ENCODE data around the gene F10.

F10 gene

DNA sequence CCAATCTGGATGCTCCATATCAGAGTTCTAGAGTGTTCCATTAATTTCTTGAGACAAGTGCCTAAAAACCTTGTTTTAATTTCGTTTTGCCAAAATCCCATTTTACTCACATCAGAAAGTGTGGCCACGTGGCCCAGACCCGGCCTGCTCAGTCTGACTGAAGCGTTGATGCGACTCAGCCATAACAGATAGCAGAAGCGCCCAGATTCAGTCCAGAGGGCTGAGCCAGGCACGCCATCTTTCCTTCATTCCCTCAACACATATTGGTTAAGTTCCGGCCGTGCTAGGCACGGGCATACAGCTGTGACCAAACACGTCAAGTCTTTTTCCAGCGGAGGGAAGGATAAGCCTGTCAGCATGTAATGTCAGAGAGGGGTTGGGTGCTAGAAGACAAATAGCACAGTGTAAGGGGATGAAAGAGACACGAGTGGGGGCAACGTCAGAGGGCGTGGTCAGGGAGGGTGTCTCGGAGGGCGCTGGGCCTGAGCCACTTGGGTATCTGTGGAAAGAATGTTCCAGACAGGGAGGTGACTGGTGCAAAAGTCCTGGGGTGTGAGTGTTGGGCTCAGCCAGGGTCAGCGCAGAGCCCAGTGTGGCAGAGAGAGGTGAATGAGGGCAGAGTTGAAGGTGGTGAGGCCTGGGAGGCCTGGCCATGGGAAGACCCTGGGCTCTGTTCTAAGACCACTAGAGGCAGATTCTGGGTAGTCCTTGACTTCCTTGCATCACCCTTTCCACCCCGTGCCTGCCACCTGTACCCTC is 3.1 kb downstream of the F10 start:
- no peak for DNase-seq (ENCODE audit: low read depth)
- no peak overlapping the region for H3K4me3 ChIP-seq (ENCODE audit: low read depth, low read length)

- H3K4me3 ChIP-seq (ENCODE audit: low read depth, low read length): no peak overlapping the region
- DNase-seq (ENCODE audit: low read depth): no peak
Measured at GRCh38 chr13:113126265-113127150, 3.9 kb downstream of the F10 start.

- no peak for DNase-seq (ENCODE audit: low read depth)
- H3K4me3 ChIP-seq (ENCODE audit: low read depth, low read length): peak overlapping the region; percentile 31
Measured at GRCh38 chr13:113129480-113129879, 6.9 kb downstream of the F10 start.

DNA sequence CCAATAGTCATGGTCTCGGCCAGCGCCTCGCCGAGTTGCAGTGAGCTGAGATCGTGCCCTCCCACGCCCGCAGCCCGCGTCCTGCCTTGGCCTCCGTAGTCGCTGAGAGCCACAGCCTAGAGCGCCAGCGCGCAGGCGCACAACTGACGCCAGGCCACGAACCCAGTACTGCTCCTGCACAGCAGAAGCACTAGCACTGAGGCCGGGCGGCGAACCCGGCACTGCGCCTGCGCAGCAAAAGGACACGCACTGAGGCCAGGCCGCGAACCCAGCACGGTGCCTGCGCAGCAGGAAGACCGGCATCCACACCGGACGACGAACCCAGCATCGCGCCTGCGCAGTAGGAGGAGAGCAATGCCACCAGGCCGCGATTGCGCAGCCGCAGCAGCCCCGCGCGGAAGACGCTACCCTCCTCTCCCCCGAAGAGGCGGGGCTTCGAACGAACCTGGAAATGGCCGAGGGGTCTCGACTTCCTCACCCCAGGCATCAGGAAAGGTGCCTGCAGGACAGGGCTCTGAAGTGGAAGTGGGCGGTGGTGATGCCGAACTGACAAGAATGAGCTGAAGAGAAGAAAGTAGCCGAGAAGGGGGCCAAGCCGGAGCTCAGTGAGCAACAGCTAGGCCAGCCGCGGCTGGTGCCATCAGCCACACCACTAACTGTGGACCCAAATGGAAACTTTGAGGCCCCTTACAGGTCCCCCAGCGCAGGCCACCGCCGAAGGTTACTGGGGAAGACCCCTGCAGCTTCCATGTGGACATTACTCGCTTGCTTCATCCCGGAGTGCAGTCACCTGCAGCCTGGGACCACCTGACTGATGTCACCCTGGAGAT is 7.5 kb downstream of the F10 start:
- no peak for DNase-seq (ENCODE audit: low read depth)
- peak overlapping the region; percentile 31 for H3K4me3 ChIP-seq (ENCODE audit: low read depth, low read length)

DNA sequence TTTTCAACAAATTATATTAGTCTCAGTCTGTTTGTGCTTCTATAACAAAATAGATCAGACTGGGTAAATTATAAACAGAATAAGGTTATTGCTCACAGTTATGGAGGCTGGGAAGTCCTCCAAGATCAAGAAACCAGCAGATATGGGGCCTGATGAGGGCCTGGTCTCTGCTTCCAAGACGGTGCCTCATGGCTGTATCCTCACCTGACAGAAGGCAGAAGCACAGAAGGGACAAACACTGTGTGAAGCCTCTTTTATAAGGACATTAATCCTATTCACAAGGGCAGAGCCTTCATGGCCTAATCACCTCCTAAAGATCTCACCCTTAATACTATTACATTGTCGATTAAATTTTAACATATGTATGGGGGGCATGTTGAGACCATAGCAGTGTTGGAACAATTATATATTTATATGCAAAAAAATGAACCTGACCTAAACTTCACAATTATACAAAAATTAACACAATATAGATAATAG is 12.7 kb downstream of the F10 start:
- H3K4me3 ChIP-seq (ENCODE audit: low read depth, low read length): no peak overlapping the region
- no peak for DNase-seq (ENCODE audit: low read depth)

DNA sequence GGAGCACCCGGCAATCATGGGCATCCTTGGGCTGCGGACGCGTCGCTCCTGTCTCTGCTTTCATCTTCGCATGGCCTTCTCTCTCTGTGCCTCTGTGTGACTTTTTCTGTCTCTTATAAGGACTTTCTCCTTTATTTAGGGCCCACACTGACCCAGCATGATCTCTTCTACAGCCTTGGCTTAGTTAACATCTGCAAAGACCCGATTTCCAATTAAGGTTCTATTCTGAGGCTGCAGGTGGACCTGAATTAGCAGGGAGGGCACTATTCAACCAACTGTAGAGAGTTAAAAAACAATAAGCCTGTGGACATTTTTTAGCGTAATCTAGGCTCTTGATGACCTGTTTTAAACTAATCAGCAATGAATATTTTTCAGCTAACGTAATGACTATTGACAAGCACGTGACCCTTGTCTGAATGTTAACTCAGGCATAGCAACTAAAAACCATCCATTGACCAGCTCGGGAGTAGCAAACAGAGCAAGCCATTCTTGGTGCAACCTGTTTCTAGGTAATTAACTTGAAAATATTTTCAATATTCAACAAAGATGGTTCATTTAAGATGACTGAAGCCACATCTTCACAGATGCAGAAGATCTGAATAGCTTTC is 15.2 kb downstream of the F10 start:
- no peak overlapping the region for H3K4me3 ChIP-seq (ENCODE audit: low read depth, low read length)
- no peak for DNase-seq (ENCODE audit: low read depth)

- no peak overlapping the region for H3K4me3 ChIP-seq (ENCODE audit: low read depth, low read length)
- no peak for DNase-seq (ENCODE audit: low read depth)
Measured at GRCh38 chr13:113138792-113139551, 16.4 kb downstream of the F10 start.

DNA sequence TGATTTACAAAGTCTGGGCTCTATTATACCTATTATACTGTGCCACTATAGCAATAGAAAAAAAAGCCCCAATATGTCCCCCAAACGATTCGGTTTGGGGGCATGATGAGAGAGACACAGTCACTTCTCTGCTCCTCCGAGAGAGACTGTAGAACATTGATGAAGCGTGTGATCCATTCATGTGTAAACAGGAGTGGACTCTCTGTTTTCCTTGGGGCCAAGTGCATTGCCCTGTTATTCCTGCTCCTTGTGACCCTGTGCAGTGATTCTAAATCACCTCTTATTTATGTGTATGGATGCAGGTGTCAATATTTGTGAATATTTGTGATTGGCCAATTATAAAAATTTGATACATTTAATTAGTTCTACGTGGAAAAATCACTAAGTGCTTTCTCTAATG is 17.0 kb downstream of the F10 start:
- H3K4me3 ChIP-seq (ENCODE audit: low read depth, low read length): no peak overlapping the region
- DNase-seq (ENCODE audit: low read depth): no peak

DNA sequence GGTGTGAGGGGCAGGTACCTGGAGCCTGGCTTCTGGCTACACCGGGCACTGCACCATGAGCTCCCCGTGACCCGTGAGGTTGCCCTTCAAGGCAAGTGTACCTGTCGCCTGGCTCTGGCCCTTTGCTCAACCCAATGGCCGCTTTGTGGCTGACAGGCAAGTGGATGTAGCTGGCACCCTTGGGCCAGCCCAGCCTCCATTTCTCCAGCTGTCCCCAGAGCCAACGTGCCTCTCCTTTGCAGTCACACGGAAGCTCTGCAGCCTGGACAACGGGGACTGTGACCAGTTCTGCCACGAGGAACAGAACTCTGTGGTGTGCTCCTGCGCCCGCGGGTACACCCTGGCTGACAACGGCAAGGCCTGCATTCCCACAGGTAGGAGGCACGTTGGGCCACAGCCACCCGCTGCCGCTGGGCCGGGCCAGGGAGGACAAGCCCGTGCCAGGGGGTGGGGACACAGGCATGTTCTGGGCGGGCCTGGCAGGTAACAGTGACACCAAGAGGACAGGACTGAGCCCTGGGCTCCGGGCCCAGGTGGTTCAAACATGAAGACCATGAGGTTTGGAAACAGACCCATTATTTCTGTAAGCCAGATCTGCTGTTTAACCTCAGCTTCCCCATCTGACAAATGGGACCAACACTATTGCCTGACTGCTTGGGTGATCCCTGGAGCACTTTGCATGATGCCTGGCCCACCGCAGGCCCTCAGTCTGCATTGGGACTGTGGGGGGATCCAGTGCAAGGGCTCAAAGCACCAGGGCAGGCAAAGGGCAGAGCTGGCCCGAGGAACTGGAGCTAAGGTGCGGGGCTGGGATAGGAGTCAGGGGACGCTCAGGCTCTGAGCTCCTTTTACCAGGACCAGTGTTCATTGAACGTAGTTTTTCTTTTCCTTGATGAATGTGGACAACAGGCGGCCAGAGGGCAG is 18.3 kb downstream of the F10 start:
- H3K4me3 ChIP-seq (ENCODE audit: low read depth, low read length): no peak overlapping the region
- no peak for DNase-seq (ENCODE audit: low read depth)

GRCh38 chr13:113141601-113141970 is 19.0 kb downstream of the F10 start:
- no peak overlapping the region for H3K4me3 ChIP-seq (ENCODE audit: low read depth, low read length)
- no peak for DNase-seq (ENCODE audit: low read depth)

- no peak for DNase-seq (ENCODE audit: low read depth)
- H3K4me3 ChIP-seq (ENCODE audit: low read depth, low read length): no peak overlapping the region
Measured at GRCh38 chr13:113142876-113143275, 20.3 kb downstream of the F10 start.

DNA sequence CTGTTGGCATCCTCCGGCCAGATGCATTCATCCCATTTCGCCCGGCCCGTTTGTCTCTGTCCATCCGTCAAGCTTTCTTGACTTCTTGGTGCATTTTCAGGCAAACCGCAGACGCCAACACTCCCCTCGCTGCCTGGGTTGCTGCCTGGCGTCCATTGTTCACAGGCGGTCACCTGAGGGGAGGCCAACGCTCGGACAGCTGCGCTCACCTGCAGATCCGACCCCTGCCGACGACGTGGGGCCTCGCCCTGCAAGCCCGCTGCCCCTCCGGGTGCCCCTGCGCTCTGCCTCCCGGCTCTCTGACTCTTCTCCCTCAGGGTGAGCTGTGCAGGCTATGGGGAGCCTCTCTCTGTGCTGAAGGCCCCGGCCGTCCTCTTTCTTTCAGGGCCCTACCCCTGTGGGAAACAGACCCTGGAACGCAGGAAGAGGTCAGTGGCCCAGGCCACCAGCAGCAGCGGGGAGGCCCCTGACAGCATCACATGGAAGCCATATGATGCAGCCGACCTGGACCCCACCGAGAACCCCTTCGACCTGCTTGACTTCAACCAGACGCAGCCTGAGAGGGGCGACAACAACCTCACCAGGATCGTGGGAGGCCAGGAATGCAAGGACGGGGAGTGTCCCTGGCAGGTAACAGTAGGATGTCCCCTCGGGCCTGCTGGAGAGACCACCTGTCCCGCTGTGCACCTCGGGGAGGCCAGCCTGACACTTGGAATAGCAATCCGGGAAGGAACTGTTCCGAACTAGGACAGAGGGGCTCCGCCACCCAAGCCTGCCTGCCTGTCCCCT is 21.1 kb downstream of the F10 start:
- no peak overlapping the region for H3K4me3 ChIP-seq (ENCODE audit: low read depth, low read length)
- DNase-seq (ENCODE audit: low read depth): no peak

GRCh38 chr13:113144255-113144629 is 21.6 kb downstream of the F10 start:
- no peak for DNase-seq (ENCODE audit: low read depth)
- H3K4me3 ChIP-seq (ENCODE audit: low read depth, low read length): no peak overlapping the region

GRCh38 chr13:113145496-113145895 is 22.9 kb downstream of the F10 start:
- DNase-seq (ENCODE audit: low read depth): no peak

GRCh38 chr13:113145911-113146598 is 23.5 kb downstream of the F10 start:
- no peak overlapping the region for H3K4me3 ChIP-seq (ENCODE audit: low read depth, low read length)
- DNase-seq (ENCODE audit: low read depth): no peak

More at GRCh38 chr13:113145496-113145895, 22.9 kb downstream of the F10 start:
- no peak overlapping the region for H3K4me3 ChIP-seq (ENCODE audit: low read depth, low read length)

DNA sequence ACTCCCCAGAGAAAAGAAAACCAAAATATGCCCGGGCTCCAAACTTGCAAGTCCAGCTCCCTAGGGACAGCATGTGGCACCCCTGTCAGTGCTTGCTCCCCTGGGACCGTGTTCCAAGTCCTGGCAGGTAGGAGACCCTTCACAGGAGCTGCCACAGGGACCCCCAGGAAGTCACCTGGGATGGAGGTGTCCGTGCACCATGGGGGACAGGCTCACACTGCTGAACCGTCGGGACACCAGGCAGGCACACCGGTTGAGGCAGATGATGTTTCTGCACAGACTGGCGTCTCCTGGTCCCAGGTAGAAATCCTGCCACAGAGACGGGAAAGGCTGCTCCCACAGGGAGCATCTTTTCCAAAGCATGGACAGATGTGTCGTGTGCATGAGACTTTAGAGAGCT is 24.2 kb downstream of the F10 start:
- DNase-seq (ENCODE audit: low read depth): no peak
- no peak overlapping the region for H3K4me3 ChIP-seq (ENCODE audit: low read depth, low read length)
